Ovary (tissue), 9 donors: ENCODE measurements around the gene KCNN1. TPM values are rescaled to one million over a fixed set of nuclear protein-coding genes. Genes with fewer than 3 reads are reported as not detected.
"Not testable (repeated sequence)": the region's sequence is repeated elsewhere in the genome, so short reads cannot be mapped to it uniquely, and the experiment has no call there.

Experiments used
- DNase-seq, 5 donors: peaks; one replicate each; pipeline ENCODE4 v3.0.0-alpha.2; 2019 to 2020
- H3K27ac ChIP-seq, 2 donors: fragments of 200-600 bp; one replicate each; pipeline versions ENCODE4 v1.5.1 to v1.8.0; 2019 to 2022
- H3K27me3 ChIP-seq: fragments of 200-600 bp; one replicate; pipeline ENCODE4 v1.8.0; 2022
- H3K36me3 ChIP-seq: fragments of 200-600 bp; sonication (generic); one replicate; pipeline ENCODE4 v1.5.1; 2019
- H3K4me1 ChIP-seq: one replicate; pipeline ENCODE4 v1.8.1; 2013; ENCODE audit warnings: mild to moderate bottlenecking, moderate library complexity; ENCODE audit not compliant: insufficient read depth
- H3K4me3 ChIP-seq: fragments of 200-600 bp; sonication (generic); one replicate; pipeline ENCODE4 v1.5.1; 2017
- H3K9me3 ChIP-seq, 2 donors: fragments of 200-600 bp in 1 of 2; sonication (generic) in 1 of 2; one replicate each; pipeline versions ENCODE4 v1.5.1 to v1.8.1; 2013 to 2019; ENCODE audit warnings: mild to moderate bottlenecking in 1 of 2, moderate library complexity in 1 of 2
- CTCF ChIP-seq, 3 donors: fragments of 450-650 bp in 2 of 3; fragments of 200-600 bp in 1 of 3; IDR thresholded peaks; one replicate each; pipeline versions ENCODE4 v1.5.1 to v1.8.0; 2016 to 2022; ENCODE audit warnings: antibody characterized with exemption in 3 of 3, mild to moderate bottlenecking in 1 of 3
- EP300 ChIP-seq: sonication (generic); formaldehyde crosslinking; IDR thresholded peaks from one replicate; pipeline ENCODE4 v1.6.1; 2017; ENCODE audit warnings: antibody characterized with exemption
- POLR2A ChIP-seq: fragments of 450-650 bp; IDR thresholded peaks from one replicate; pipeline ENCODE4 v1.6.1; 2017; ENCODE audit warnings: antibody characterized with exemption, mild to moderate bottlenecking, moderate library complexity
- WGBS, 3 donors: extraction: QIAGEN DNeasy Blood & Tissue Kit in 1 of 3; methylation state at CpG; one replicate each; pipeline versions ENCODE4 v1.1.5 to v1.1.7; 2013 to 2017; 5-methylcytosine and 5-hydroxymethylcytosine counted together
- intact Hi-C, 4 donors: fragments of 100-400 bp; cut with DNase I; formaldehyde crosslinking; loops; one replicate each; pipeline versions ENCODE4 v1.11.0 to v1.15.1; 2022 to 2023
- polyA plus RNA-seq, 2 donors: library from polyadenylated mRNA; stranded (reverse); fragments of 200-250 nt in 1 of 2; fragments of 350-450 nt in 1 of 2; fragmentation: Illumina TruSeq in 1 of 2; extraction: RNeasy Lipid Tissue Mini Kit (QIAGEN cat#74804) in 1 of 2; gene quantifications; one replicate each; pipeline ENCODE4 v1.2.3, GENCODE V29; 2013 to 2014
- total RNA-seq, 7 donors: library from RNA; depleted of rRNA in 2 of 7; stranded (reverse); fragments of >200 nt in 2 of 7; fragmentation: NEBNext Ultra II Directional in 3 of 7; extraction: Animal tissue kit (Norgen Biotek cat#: 25700) in 3 of 7; gene quantifications; one replicate each; pipeline versions ENCODE4 v1.1.0 to v1.2.4, GENCODE V29; 2016 to 2023
- donor health status: DM: no; HTN: no; CAD: no; lungs with moderate emphysema.
- donor health status: DM: no; HTN: no; CAD: no.
- donor health status: Bipolar disorder and iron deficiency.
- donor health status: DM: yes; HTN: yes; CAD: no.
- donor health status: DM: no; HTN: no; CAD: no.
- donor health status: DM: yes; HTN: yes; CAD: no.

The KCNN1 gene
- total and polyA plus RNA-seq, 9 donors: 0.33 to 5.9 (median 1.7) TPM; not detected in 1

- Histone ChIP-seq H3K36me3 (no peaks in the 10 kb centered on the region), H3K27me3 (no peaks in the 10 kb centered on the region), H3K4me3 (peak overlapping the region; percentile 74), H3K4me1 (peaks cover 5% of the 10 kb centered on the region), H3K27ac (peak overlapping the region; percentile 57 to 78), H3K9me3 (no peaks in the 10 kb centered on the region)
- no peak for TF ChIP-seq POLR2A
- no peak for TF ChIP-seq EP300
- TF ChIP-seq CTCF (IDR thresholded peaks at IDR 0.05): no peak
- 30 to 46% (median 33%) methylated on average over 13 to 15 of the region's 15 CpGs for WGBS, 3 donors
- intact Hi-C loops: loop anchor here in 2 of 4 donors (10.0 kb wide), 2 partner anchors 253 to 423 kb away; a partner anchor contains a TSS
- DNase-seq: peak in 2 of 5 donors; percentile 37 to 46
These were observed 35.0 kb downstream of the KCNN1 start for GRCh38 chr19:18001777-18002345.

- WGBS, 3 donors: 90 to 93% (median 92%) methylated on average over 27 of the region's 27 CpGs
- no peaks in the 10 kb centered on the region for H3K27me3 ChIP-seq
- H3K27ac ChIP-seq: no peak overlapping the region
- H3K9me3 ChIP-seq: no peaks in the 10 kb centered on the region
- peaks cover 5% of the 10 kb centered on the region for H3K4me1 ChIP-seq
- DNase-seq: no peak
- H3K4me3 ChIP-seq: no peak overlapping the region
- TF ChIP-seq POLR2A: no peak
- TF ChIP-seq CTCF (IDR thresholded peaks at IDR 0.05): no peak
- no peak for TF ChIP-seq EP300
- no peaks in the 10 kb centered on the region for H3K36me3 ChIP-seq
- intact Hi-C loops: loop anchor here in 2 of 4 donors (10.0 kb wide), 2 partner anchors 252 to 422 kb away; a partner anchor contains a TSS
These were observed 35.5 kb downstream of the KCNN1 start for GRCh38 chr19:18002347-18002850.

GRCh38 chr19:18005750-18006149 lies 38.8 kb downstream of the KCNN1 start:
- not testable (repeated sequence) for H3K4me1 ChIP-seq, H3K27me3 ChIP-seq, H3K27ac ChIP-seq, H3K4me3 ChIP-seq, H3K36me3 ChIP-seq, H3K9me3 ChIP-seq, DNase-seq
- WGBS, 3 donors: 94 to 97% (median 96%) methylated on average over 20 to 35 of the region's 35 CpGs
- intact Hi-C loops: loop anchor here in 3 of 4 donors (2.0 to 10.0 kb wide), 4 partner anchors 53 to 419 kb away; a partner anchor contains a TSS

GRCh38 chr19:18007044-18007916 lies 40.4 kb downstream of the KCNN1 start:
- Histone ChIP-seq H3K36me3 (no peaks in the 10 kb centered on the region), H3K27ac (peak overlapping the region; percentile 17 to 60), H3K4me3 (peak overlapping the region; percentile 43), H3K9me3 (no peaks in the 10 kb centered on the region), H3K4me1 (peaks cover 5% of the 10 kb centered on the region), H3K27me3 (no peaks in the 10 kb centered on the region)
- intact Hi-C loops: loop anchor here in 3 of 4 donors (2.0 to 10.0 kb wide), 4 partner anchors 52 to 418 kb away; a partner anchor contains a TSS
- peak; percentile 73 to 90 (median 79) for DNase-seq
- peak; percentile 91 to 94 (median 93) for TF ChIP-seq CTCF (IDR thresholded peaks at IDR 0.05)
- no peak for TF ChIP-seq POLR2A
- WGBS, 3 donors: 1 to 3% (median 2%) methylated on average over 41 to 46 of the region's 46 CpGs
